Stomach (tissue), 4 donors: Measurements from ENCODE around the gene SPHK2.

Experiments
- CTCF ChIP-seq, 7 experiments: fragments of 450-650 bp in 4 of 7; fragments of 200-600 bp in 3 of 7; sonication (generic) in 3 of 7; IDR thresholded peaks; one replicate each; pipeline ENCODE4 v1.5.1; 2016 to 2019; ENCODE audit warnings: antibody characterized with exemption in 7 of 7, control low read depth in 2 of 7, mild to moderate bottlenecking in 1 of 7
- POLR2A ChIP-seq, 4 donors: fragments of 450-650 bp; IDR thresholded peaks; one replicate each; pipeline ENCODE4 v1.6.1; 2016; ENCODE audit warnings: antibody characterized with exemption in 4 of 4, control low read depth in 2 of 4, mild to moderate bottlenecking in 1 of 4, moderate library complexity in 1 of 4

- TF ChIP-seq CTCF (IDR thresholded peaks at IDR 0.05) (no peak), POLR2A (IDR thresholded peaks at IDR 0.05) (no peak)
Measured at GRCh38 chr19:48654299-48655059, 35.2 kb downstream of the SPHK2 start.
